Uterus (tissue), 2 donors: Measurements from ENCODE around the gene LRRC56.

ENCODE experiments used
- CTCF ChIP-seq, 4 experiments: fragments of 200-600 bp in 2 of 4; fragments of 450-650 bp in 2 of 4; sonication (generic) in 2 of 4; IDR thresholded peaks; one replicate each; pipeline ENCODE4 v1.5.1; 2016 to 2019; ENCODE audit warnings: antibody characterized with exemption in 4 of 4, mild to moderate bottlenecking in 2 of 4, moderate library complexity in 1 of 4
- POLR2A ChIP-seq, 2 donors: fragments of 450-650 bp; IDR thresholded peaks; one replicate each; pipeline ENCODE4 v1.6.1; 2016; ENCODE audit warnings: antibody characterized with exemption in 2 of 2, mild to moderate bottlenecking in 1 of 2, moderate library complexity in 1 of 2

DNA sequence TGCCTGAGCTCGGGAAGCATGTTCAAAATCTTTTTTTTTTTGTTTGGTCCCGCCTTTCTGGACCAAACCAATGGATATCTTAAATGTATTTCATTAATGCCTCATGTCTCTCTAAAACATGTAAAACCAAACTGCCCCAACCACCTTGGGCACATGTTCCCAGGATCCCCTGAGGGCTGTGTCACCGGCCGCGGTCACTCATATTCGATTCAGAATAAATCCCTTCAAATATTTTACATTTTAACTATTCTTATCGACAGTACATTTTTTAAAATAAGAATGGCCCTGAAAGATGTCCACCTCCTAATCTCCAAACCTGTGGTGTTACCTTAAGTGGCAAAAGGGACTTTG lies 32.4 kb upstream of the LRRC56 start:
- no peak for TF ChIP-seq POLR2A (IDR thresholded peaks at IDR 0.05)
- no peak for TF ChIP-seq CTCF (IDR thresholded peaks at IDR 0.05)
